SH-SY5Y (cell line): ENCODE measurements around the gene COL4A4.

Experiments
- GATA2 ChIP-seq: IDR thresholded peaks from 2 replicates; pipeline ENCODE4 v1.6.1; 2011; ENCODE audit warnings: mild to moderate bottlenecking, low read depth, low read length
- GATA3 ChIP-seq: IDR thresholded peaks from 2 replicates; pipeline ENCODE4 v1.6.1; 2011; ENCODE audit warnings: low read depth, mild to moderate bottlenecking, low read length, moderate library complexity

DNA sequence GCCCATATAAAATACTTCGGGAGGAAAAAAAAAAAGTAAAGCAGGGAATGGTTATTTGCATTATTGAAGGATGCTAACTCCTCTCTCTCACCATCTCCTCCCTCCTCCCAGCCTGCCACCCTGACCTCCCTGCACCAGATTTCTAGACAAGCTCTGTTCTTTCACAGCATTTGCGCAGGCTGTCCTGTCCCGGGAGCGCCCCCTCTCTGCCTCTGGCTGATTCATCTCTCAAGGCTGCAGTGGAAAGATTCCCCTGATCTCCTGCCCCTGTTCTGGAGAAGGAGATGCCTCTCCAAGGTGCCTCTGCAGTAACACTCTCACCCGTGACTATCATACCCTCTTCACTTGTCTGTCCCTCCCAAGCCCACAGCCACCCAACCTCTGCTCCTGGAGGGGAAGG is 38.5 kb downstream of the COL4A4 start:
- TF ChIP-seq GATA2 (no peak), GATA3 (no peak)
